Fibroblast of lung (primary cell): ENCODE results near the gene DYNLT3.

Source experiments
- CTCF ChIP-seq, 2 donors: IDR thresholded peaks in 1 of 2; conservative IDR thresholded peaks in 1 of 2; 1 replicate in 1 of 2; 2 replicates in 1 of 2; pipeline ENCODE4 v1.5.1; 2011 to 2012; ENCODE audit warnings: low read length in 2 of 2, control low read depth in 1 of 2, inconsistent platforms in 1 of 2, low read depth in 1 of 2, mild to moderate bottlenecking in 1 of 2
- EZH2 ChIP-seq: IDR thresholded peaks from 2 replicates; pipeline ENCODE4 v1.5.1; 2012; ENCODE audit warnings: low read length, control low read depth, mild to moderate bottlenecking; ENCODE audit errors: missing control alignments

- no peak for TF ChIP-seq CTCF (conservative IDR thresholded peaks at IDR 0.05 in 1 of 2, IDR thresholded peaks at IDR 0.05 in 1 of 2; ENCODE audit: low read depth in 1 of 2, low read length in 2 of 2)
- no peak for TF ChIP-seq EZH2
These were observed 6.4 kb downstream of the DYNLT3 start for GRCh38 chrX:37840931-37841330.
